GM21381 (cell line): ENCODE measurements around the gene SMKR1.
"Not testable (repeated sequence)": the region's sequence is repeated elsewhere in the genome, so short reads cannot be mapped to it uniquely, and the experiment has no call there.

Experiments
- ATAC-seq: cut with Tn5 transposase; IDR thresholded peaks from one replicate; pipeline ENCODE4 v1.9.1; 2021; ENCODE audit warnings: mild to moderate bottlenecking, moderate library complexity; ENCODE audit not compliant: unreplicated experiment

Gene SMKR1

GRCh38 chr7:129481376-129481775 lies 21.0 kb upstream of the SMKR1 start:
- ATAC-seq = not testable (repeated sequence)

DNA sequence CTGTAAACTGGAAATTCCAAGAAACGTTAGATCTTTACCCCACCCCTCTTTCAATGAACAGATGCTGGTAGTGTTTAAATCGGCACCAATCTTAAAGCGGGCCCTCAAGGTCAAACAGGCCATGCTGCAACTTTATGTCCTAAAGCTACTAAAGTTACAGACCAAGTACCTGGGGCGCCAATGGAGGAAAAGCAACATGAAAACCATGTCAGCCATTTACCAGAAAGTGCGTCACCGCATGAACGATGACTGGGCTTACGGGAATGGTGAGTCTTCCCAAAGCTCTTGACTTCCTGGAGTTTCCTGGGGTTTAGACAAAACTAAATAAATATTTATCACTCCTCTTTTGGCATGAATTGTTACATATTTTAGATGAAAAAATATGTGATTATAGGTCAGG lies 19.6 kb upstream of the SMKR1 start:
- no peak for ATAC-seq

DNA sequence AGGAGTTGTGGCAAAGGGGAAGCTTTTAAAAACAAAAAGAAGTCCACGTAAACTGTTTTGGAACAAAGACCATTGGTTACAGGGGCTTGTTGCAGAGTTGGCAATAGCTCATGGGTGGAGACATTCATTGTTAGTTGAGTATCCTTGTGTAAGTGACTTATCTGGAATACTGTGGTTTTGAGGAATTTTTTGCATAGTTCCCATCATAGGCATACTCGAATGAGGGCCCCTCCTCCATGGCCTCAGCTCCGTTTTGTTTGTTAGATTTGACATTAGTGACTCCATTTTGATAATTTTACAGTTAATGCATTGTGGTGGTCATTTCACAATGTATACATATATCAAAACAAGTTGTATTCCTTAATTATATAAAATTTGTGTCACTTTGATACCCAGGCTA lies 12.8 kb upstream of the SMKR1 start:
- ATAC-seq = no peak

DNA sequence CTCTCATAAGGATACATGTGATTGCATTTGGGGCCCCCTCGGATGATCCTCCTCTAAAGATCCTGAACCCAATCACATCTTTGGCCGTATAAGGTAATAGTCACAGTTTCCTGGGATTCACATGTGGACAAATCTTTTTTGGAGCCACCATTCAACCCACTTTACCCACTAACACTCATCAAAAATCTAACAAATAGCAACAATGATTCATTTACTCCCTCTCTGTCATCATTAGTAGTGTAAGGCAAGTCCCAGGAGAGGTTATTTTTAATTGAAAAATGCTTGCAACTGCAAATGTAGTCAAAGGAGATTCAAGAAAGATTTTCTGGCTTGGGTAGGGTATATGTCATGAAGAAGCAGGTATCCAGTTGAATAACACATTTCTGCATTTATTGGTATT lies 9.9 kb upstream of the SMKR1 start:
- no peak for ATAC-seq

GRCh38 chr7:129493555-129493954 lies 8.8 kb upstream of the SMKR1 start:
- no peak for ATAC-seq

DNA sequence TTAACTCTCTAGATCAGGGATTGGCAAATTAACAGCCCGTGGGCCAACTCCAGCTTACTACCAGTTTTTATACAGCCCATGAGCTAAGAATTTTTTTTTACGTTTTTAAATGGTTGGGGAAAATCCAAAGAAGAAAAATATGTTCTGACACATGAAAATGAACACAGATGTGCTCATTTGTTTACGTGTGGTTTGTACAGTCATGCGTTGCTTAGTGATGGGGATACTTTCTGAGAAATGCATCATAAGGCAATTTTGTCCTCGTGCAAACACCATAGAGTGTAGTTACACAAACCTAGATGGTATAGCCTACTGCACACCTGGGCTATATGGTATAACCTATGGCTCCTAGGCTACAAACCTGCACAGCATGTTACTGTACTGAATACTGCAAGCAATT lies 8.3 kb upstream of the SMKR1 start:
- no peak for ATAC-seq

DNA sequence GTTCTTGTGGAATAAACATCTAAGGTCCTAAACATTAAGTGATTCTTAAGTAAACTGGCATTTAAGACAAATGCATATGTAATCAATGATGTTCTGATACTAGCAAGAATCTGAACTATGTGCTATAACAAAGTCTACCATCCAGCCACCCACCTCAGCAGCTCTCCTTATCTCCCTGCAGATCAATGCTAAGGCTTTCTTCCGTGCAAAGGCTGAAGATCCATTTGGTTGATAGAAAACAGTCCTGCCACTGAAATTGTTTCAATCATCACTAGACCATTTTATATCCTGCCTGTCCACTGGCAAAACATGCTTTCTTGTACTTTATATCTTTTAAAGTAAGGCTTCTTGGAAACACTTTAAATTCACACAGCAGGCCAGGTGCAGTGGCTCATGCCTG lies 6.3 kb upstream of the SMKR1 start:
- ATAC-seq = no peak

- ATAC-seq = no peak
Measured at GRCh38 chr7:129496653-129497052, 5.7 kb upstream of the SMKR1 start.

DNA sequence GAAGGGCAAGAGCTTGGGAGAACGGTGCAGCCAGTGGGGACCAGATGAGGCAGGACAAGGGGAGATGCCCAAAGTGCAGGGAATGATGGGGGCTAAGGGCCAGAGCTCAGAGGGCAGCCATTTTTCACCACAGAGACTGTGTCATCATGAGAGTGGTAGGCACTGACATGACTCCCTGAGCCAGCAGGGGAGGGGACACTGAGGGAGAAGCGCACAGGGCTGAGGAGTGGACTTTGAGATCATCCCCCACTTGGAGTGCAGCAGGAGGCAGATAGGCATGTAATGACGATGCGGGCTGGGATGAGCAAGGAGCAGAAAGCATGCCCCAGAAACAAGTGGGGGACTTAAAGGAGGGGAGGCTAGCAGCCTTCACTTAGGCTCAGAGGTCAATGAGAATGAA lies 5.2 kb upstream of the SMKR1 start:
- no peak for ATAC-seq

DNA sequence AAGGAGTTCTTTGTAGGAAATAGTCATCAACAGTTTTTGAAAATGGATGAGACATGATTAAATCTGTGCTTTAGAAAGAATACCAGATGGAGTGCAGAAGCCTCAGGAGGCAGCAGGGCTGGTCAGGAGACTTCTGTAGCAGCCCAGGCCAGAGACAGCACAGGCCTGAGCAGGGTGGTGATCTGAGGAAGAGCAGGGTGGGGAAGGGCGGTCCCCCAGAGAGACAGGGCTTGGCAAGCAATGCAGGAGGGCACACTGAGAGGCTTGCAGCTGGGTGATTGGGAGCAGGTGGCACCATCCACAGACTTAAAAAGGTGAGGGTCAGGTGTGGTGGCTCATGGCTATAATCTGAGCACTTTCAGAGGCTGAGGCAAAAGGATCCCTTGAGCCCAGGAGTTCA lies 4.3 kb upstream of the SMKR1 start:
- ATAC-seq = no peak

GRCh38 chr7:129499999-129500398 lies 2.3 kb upstream of the SMKR1 start:
- ATAC-seq = no peak

DNA sequence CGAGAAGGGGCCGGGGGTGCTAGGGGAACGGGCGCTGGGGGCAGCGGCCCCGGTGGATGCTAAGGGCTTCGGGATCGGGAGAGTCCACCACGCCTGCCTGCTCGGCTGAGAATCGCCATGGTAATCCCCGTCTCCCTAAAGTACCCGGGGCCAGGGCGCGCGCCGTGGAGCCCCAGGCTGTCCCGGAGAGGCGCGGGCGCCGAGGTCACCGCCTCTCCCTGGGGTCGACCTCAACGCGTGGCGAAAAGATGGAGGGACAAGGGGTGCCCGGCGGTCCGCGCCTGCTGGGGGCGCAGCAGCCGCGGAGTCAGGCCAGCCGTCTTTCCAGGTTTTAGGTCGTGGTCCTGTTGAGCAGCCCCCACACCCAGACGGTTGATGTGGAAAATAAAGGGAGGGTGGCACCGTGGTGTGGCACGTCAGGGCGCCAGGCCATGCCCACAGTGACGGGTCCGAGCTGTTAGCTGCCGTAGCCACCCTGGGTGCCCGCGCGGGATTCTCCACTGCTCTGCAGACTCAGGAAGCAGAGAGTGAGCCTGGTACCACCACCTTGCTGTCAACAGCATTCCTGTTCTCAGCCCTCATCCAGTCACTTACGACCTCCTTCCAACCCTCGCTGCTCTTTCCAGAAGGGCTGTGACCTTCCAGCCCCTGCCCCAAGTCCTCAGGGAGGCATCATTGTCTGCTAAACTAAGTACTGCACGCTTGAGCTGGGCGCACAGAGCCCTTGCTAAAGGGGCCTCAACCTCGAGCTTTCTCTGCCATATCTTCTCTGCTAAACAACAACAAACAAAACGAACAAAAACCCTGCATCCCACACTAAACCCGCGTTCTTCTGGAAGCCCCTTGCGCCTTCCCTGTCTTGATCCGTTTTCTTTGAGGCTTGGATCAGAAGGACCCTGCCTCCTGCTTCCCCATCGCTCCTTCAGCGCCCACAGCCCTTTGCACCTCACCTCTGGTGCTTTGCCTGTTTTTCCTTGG lies 666 bp downstream of the SMKR1 start:
- peak; percentile 15 for ATAC-seq

DNA sequence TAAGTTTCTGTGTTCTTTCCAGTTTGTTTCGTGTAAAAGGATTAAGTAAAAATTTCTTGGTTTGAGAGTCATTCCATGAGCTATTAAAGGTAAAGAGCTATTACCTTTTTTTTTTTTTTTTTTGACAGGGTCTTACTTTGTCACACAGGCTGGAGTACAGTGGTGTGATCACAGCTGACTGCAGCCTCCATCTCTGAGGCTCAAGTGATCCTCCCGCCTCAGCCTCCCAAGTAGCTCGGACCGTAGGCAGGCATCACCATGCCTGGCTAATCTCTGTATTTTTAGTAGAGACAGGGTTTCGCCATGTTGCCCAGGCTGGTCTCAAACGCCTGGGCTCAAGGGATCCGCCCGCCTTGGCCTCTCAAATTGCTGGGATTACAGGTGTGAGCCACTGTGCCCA lies 1.4 kb downstream of the SMKR1 start:
- ATAC-seq = no peak

- no peak for ATAC-seq
Measured at GRCh38 chr7:129512192-129512591, 9.9 kb downstream of the SMKR1 start.

DNA sequence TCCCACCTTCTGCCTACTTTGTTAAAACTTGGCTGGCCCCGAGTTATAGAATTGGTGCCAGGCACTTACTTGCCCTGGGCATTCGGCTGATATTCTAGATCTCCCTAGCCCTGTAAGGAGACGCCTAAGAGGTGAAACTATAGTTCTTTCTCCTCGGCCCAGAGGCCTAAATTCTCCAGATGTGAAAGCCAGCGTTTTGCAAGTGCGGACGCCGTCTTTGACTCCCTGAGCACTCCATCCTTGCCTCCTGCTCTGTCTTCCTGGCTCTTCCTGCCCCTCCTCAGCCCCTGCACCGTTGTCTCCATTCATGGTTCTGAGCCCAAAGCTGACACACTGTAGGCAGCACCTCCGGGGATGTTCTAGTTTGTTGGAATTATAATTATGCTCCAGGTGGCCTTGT lies 11.2 kb downstream of the SMKR1 start:
- ATAC-seq = no peak

- ATAC-seq = no peak
Measured at GRCh38 chr7:129514683-129515082, 12.4 kb downstream of the SMKR1 start.

- ATAC-seq = no peak
Measured at GRCh38 chr7:129515381-129515780, 13.1 kb downstream of the SMKR1 start.

DNA sequence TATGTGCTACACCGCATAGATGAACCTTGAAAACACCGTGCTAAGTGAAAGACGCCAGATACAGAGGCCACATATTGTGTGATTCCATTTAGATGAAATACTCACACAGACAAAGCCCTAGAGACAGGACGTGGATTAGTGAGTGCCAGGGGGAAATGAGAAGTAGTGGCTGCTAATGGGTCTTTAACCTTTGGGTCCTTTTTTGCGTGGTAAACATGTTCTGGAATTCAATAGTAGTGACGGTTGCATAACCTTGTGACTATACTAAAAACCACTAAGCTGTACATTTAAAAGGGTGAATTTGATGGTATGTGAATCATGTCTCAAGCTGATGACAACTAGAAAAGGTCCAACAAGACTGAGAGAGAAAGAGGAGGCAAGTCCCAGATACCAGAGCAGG lies 15.6 kb downstream of the SMKR1 start:
- no peak for ATAC-seq

DNA sequence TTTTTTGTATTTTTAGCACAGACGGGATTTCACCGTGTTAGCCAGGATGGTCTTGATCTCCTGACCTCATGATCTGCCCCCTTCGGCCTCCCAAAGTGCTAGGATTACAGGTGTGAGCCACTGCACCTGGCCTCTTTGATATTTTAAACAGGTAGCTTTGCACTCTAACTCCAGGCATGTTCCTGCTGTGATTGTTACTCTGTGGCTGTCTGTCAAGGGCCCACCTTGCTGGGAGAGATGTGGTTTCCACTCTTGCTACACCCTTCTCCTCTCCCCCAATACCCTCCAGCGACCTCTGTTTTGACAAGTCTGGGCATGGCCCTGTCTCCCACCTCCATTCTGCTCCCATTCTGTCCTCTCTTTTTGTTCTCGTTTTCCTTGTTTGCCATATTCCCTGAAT lies 17.1 kb downstream of the SMKR1 start:
- ATAC-seq = no peak

DNA sequence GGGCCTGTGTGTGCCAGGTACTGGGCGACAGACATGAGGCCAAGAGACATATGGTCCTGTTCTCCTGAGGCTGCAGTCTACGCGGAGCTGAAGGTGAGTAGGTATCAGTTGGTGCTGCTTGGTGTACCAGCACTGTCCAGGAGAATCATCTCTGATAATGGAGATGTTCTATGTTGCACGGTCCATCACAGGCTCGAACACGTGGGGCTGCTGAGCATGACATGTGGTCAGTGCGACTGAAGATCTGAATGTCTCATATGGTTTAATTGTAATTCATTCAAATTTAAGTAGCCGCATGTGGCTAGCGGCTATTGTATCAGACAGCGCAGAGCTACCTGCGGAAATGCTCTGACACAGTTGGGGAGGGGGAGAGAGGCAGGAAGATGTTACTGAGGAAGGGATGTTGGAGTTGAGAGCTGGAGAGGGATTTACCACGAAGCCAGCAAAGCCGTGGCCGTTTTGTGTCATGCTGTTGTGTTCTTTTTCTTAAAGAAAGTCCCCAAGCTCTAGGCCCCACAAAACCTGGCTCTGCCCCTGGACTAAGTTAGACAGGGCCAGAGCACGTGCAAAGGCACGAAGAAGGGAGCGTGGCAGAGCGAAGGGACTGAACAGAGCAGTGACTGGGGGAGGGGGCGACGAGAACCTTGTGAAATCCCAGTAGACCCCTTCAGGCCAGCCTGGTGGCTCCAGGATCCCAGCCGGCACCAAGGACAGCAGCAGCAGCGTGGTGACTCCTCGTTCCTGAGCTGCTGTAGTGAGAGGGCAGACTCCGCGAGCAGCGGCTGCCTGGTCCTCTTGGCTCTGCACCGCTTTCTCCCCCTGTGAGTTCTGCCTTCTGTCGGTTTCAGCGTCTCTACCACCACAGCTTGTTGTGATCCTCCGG lies 20.0 kb downstream of the SMKR1 start:
- no peak for ATAC-seq

DNA sequence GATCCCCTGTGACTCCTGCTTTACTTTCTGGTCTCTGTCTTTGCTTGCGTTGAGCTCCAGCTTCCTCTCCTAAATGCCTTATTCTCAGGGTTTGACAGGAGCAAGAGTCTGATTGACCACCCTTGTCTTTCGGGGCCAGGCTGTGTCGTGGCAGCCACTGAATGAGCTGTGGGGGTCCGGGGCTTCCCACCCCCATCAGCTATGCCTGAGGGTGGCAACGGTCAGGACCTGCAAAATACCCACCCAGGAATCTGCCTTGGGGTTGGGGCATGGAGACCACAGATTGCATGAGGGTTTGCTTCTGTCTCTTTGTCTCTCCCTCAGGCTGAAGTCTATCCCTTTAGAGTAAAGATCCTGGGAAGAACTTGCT lies 20.6 kb downstream of the SMKR1 start:
- ATAC-seq = no peak

GRCh38 chr7:129523924-129524323 lies 21.6 kb downstream of the SMKR1 start:
- ATAC-seq = no peak
